Measurements from ENCODE around the gene PPP1R14C. TPM values are rescaled to one million over a fixed set of nuclear protein-coding genes. Genes with fewer than 3 reads are reported as not detected.

PPP1R14C gene
- total and polyA plus RNA-seq, 10 of the 15 experiments (the other 5 are each of a cell fraction or from before 2014, with no cell fraction given): 0.07 to 1.6 (median 0.13) TPM; not detected in 4

DNA sequence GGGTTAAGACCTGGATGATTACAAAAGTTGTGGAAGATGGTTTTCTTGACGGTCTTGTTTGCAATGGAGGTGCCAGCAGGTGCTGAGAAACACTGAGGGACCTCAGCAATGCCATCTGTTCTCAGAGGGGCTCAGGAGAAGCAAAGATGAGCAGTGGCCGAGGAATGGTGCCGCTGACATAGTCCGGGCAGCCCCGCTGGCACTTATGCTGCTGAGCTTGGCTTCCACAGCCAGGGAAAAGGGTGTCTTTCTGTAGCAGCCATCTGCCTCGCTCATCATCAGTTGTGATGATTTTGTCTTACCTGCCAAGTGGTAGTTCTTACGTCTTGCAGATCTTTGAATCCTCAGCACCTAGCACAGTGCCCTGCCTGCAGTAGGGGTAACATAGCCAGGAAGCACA, 55.7 kb downstream of the PPP1R14C start:
- no peak overlapping the region for H2AFZ ChIP-seq (ENCODE audit: control insufficient read depth, low read depth, low read length)
- ATAC-seq: no peak
- CTCF ChIA-PET: no interaction called here
- no peak for DNase-seq (ENCODE audit: low read depth, low spot score)
- SMC1A ChIA-PET (ENCODE audit: uncharacterized antibody, unreplicated experiment): no interaction called here
- POLR2A ChIA-PET: no interaction called here
- H4K20me1 ChIP-seq (ENCODE audit: control insufficient read depth, insufficient read depth): no peaks in the 10 kb centered on the region
- no peak overlapping the region for H3K9ac ChIP-seq (ENCODE audit: control insufficient read depth, insufficient read depth, low read length)
- H3K4me2 ChIP-seq (ENCODE audit: control insufficient read depth, insufficient read depth): no peak overlapping the region
- FAIRE-seq: no peak
- H3K27me3 ChIP-seq (replicated peaks in 1 of 2; ENCODE audit: control insufficient read depth in 2 of 2, insufficient read depth in 2 of 2, low read length in 1 of 2): no peaks in the 10 kb centered on the region; a peak in 1 of 4 replicates
- in situ Hi-C loops (cut with MboI): no loop called here
- no peak overlapping the region for H3K27ac ChIP-seq (ENCODE audit: control insufficient read depth, insufficient read depth)
- H3K9me3 ChIP-seq (replicated peaks; ENCODE audit: control insufficient read depth, insufficient read depth, low read length): no peaks in the 10 kb centered on the region
- no peak for TF ChIP-seq CHD2 (IDR thresholded peaks at IDR 0.05; ENCODE audit: borderline replicate concordance, low read depth, low read length)
- no peak for TF ChIP-seq WRNIP1 (IDR thresholded peaks at IDR 0.05; ENCODE audit: borderline replicate concordance, low read depth, low read length)
- no peak for TF ChIP-seq CREM (IDR thresholded peaks at IDR 0.05; ENCODE audit: low read depth)
- no peak for TF ChIP-seq ZNF384 (IDR thresholded peaks at IDR 0.05; ENCODE audit: borderline replicate concordance, low read depth, low read length)
- TF ChIP-seq SP1 (IDR thresholded peaks at IDR 0.05; ENCODE audit: low read depth, low read length): no peak
- TF ChIP-seq ZZZ3 (IDR thresholded peaks at IDR 0.05; ENCODE audit: control insufficient read depth, insufficient read length, low read depth): no peak
- no peak for TF ChIP-seq POLR2AphosphoS5 (IDR thresholded peaks at IDR 0.05; ENCODE audit: low read length)
- intact Hi-C loops (cut with micrococcal nuclease; ENCODE audit: unreplicated experiment): no loop called here
- no peak overlapping the region for H3K4me3 ChIP-seq
- H3K4me1 ChIP-seq (ENCODE audit: control insufficient read depth, insufficient read depth, low read length): no peaks in the 10 kb centered on the region
- no TSS peak for BruUV-seq (replicated peaks)
- no peaks in the 10 kb centered on the region for H3K36me3 ChIP-seq (ENCODE audit: control insufficient read depth in 2 of 2, insufficient read depth in 2 of 2, low read length in 1 of 2)
- WGBS (ENCODE audit: insufficient coverage, insufficient replicate concordance, low lambda C conversion rate, missing lambda C conversion rate): 68% methylated on average over 7 of the region's 7 CpGs
- RAD21 ChIA-PET (ENCODE audit: unreplicated experiment): no interaction called here
- H3K79me2 ChIP-seq (ENCODE audit: control insufficient read depth, insufficient read depth, low read length): no peaks in the 10 kb centered on the region

DNA sequence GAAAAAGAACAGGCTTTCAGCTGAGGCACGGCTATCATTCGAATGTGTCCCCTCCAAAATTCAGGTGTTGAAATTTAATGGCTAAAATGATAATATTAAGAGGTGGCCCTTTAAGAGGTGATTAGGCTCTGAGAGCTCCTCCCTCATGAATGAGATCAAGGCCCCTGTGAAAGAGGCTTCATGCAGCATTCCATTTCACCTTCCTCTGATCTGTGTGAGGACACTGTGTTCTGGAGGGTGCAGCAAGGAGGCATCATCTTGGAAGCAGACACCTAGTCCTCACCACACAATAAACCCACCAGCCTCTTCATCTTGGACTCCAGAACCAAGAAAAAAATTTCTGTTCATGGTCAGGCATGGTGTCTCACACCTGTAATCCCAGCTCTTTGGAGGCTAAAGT, 56.4 kb downstream of the PPP1R14C start:
- ATAC-seq (no peak), DNase-seq (ENCODE audit: low read depth, low spot score) (no peak), FAIRE-seq (no peak)
- Histone ChIP-seq H2AFZ (ENCODE audit: control insufficient read depth, low read depth, low read length) (no peak overlapping the region), H3K79me2 (ENCODE audit: control insufficient read depth, insufficient read depth, low read length) (no peaks in the 10 kb centered on the region), H3K9ac (ENCODE audit: control insufficient read depth, insufficient read depth, low read length) (no peak overlapping the region), H3K36me3 (ENCODE audit: control insufficient read depth in 2 of 2, insufficient read depth in 2 of 2, low read length in 1 of 2) (no peaks in the 10 kb centered on the region), H3K4me2 (ENCODE audit: control insufficient read depth, insufficient read depth) (no peak overlapping the region), H3K27ac (ENCODE audit: control insufficient read depth, insufficient read depth) (no peak overlapping the region), H3K9me3 (replicated peaks; ENCODE audit: control insufficient read depth, insufficient read depth, low read length) (no peaks in the 10 kb centered on the region), H4K20me1 (ENCODE audit: control insufficient read depth, insufficient read depth) (no peaks in the 10 kb centered on the region), H3K27me3 (replicated peaks in 1 of 2; ENCODE audit: control insufficient read depth in 2 of 2, insufficient read depth in 2 of 2, low read length in 1 of 2) (no peaks in the 10 kb centered on the region; a peak in 1 of 4 replicates), H3K4me1 (ENCODE audit: control insufficient read depth, insufficient read depth, low read length) (no peaks in the 10 kb centered on the region), H3K4me3 (no peak overlapping the region)
- SMC1A ChIA-PET (ENCODE audit: uncharacterized antibody, unreplicated experiment): no interaction called here
- no TSS peak for BruUV-seq (replicated peaks)
- in situ Hi-C loops (cut with MboI): no loop called here
- RAD21 ChIA-PET (ENCODE audit: unreplicated experiment): no interaction called here
- 0% methylated on average over 2 of the region's 2 CpGs for WGBS (ENCODE audit: insufficient coverage, insufficient replicate concordance, low lambda C conversion rate, missing lambda C conversion rate)
- intact Hi-C loops (cut with micrococcal nuclease; ENCODE audit: unreplicated experiment): no loop called here
- POLR2A ChIA-PET: no interaction called here
- CTCF ChIA-PET: no interaction called here
- TF ChIP-seq ZNF24 (IDR thresholded peaks at IDR 0.05): no peak
- no peak for TF ChIP-seq PML (IDR thresholded peaks at IDR 0.05; ENCODE audit: low read length)
- TF ChIP-seq FOXK2 (IDR thresholded peaks at IDR 0.05): no peak
- no peak for TF ChIP-seq NR2F1 (conservative IDR thresholded peaks at IDR 0.05)
- TF ChIP-seq POU2F2 (IDR thresholded peaks at IDR 0.05; ENCODE audit: borderline replicate concordance, low read depth, low read length): no peak
- TF ChIP-seq E4F1 (IDR thresholded peaks at IDR 0.05; ENCODE audit: borderline replicate concordance, partially characterized antibody): no peak
- TF ChIP-seq ESRRA (IDR thresholded peaks at IDR 0.05; ENCODE audit: low read length): no peak
- TF ChIP-seq EP300 (IDR thresholded peaks at IDR 0.05; ENCODE audit: borderline replicate concordance in 1 of 2, control insufficient read depth in 1 of 2, low read depth in 2 of 2, low read length in 2 of 2): no peak
- TF ChIP-seq RB1 (IDR thresholded peaks at IDR 0.05; ENCODE audit: borderline replicate concordance): no peak
- TF ChIP-seq, protein P1, sequence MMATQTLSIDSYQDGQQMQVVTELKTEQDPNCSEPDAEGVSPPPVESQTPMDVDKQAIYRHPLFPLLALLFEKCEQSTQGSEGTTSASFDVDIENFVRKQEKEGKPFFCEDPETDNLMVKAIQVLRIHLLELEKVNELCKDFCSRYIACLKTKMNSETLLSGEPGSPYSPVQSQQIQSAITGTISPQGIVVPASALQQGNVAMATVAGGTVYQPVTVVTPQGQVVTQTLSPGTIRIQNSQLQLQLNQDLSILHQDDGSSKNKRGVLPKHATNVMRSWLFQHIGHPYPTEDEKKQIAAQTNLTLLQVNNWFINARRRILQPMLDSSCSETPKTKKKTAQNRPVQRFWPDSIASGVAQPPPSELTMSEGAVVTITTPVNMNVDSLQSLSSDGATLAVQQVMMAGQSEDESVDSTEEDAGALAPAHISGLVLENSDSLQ (IDR thresholded peaks at IDR 0.05): no peak
- TF ChIP-seq YBX1 (IDR thresholded peaks at IDR 0.05): no peak
- no peak for TF ChIP-seq CHD4 (IDR thresholded peaks at IDR 0.05)

All from GM12878 (cell line).